Spleen (tissue), 11 donors: ENCODE results near the gene MRPL46. TPM values are rescaled to one million over a fixed set of nuclear protein-coding genes. Genes with fewer than 3 reads are reported as not detected.
"Not testable (repeated sequence)": the region's sequence is repeated elsewhere in the genome, so short reads cannot be mapped to it uniquely, and the experiment has no call there.

Source experiments
- DNase-seq: peaks from one replicate; pipeline ENCODE4 v3.0.0-alpha.2; 2020
- H3K27ac ChIP-seq, 8 donors: fragments of 200-600 bp; sonication (generic) in 7 of 8; 1 replicate in 4 of 8; 2 replicates in 4 of 8; pipeline versions ENCODE4 v1.5.0 to v1.8.0; 2016 to 2021; ENCODE audit warnings: inconsistent platforms in 4 of 8, mild to moderate bottlenecking in 4 of 8, moderate library complexity in 1 of 8
- H3K27me3 ChIP-seq, 7 donors: fragments of 200-600 bp; sonication (generic) in 6 of 7; replicated peaks in 1 of 7; 1 replicate in 4 of 7; 2 replicates in 3 of 7; pipeline versions ENCODE4 v1.5.0 to v1.8.0; 2016 to 2021; ENCODE audit warnings: inconsistent platforms in 3 of 7, mild to moderate bottlenecking in 1 of 7
- H3K36me3 ChIP-seq, 6 donors: fragments of 200-600 bp; sonication (generic) in 5 of 6; 1 replicate in 4 of 6; 2 replicates in 2 of 6; pipeline versions ENCODE4 v1.5.0 to v1.8.0; 2016 to 2021; ENCODE audit warnings: inconsistent platforms in 2 of 6
- H3K4me1 ChIP-seq, 6 donors: fragments of 200-600 bp; sonication (generic) in 5 of 6; 1 replicate in 3 of 6; 2 replicates in 3 of 6; pipeline versions ENCODE4 v1.5.0 to v1.8.0; 2016 to 2021; ENCODE audit warnings: inconsistent platforms in 3 of 6
- H3K4me3 ChIP-seq, 8 donors: fragments of 200-600 bp; sonication (generic) in 7 of 8; 1 replicate in 4 of 8; 2 replicates in 4 of 8; pipeline versions ENCODE4 v1.5.0 to v1.8.0; 2016 to 2021; ENCODE audit warnings: inconsistent platforms in 4 of 8, mild to moderate bottlenecking in 4 of 8, moderate library complexity in 2 of 8
- H3K9me3 ChIP-seq, 8 donors: fragments of 200-600 bp; sonication (generic) in 7 of 8; 1 replicate in 4 of 8; 2 replicates in 4 of 8; pipeline versions ENCODE4 v1.5.0 to v1.8.0; 2016 to 2021; ENCODE audit warnings: inconsistent platforms in 4 of 8
- CTCF ChIP-seq, 11 experiments: fragments of 200-600 bp in 7 of 11; fragments of 450-650 bp in 4 of 11; sonication (generic) in 4 of 11; IDR thresholded peaks in 8 of 11; conservative IDR thresholded peaks in 3 of 11; 1 replicate in 7 of 11; 2 replicates in 4 of 11; pipeline versions ENCODE4 v1.4.0 to v1.8.0; 2016 to 2021; ENCODE audit warnings: antibody characterized with exemption in 11 of 11, inconsistent platforms in 4 of 11, mild to moderate bottlenecking in 1 of 11
- POLR2A ChIP-seq, 3 donors: fragments of 450-650 bp; IDR thresholded peaks; one replicate each; pipeline ENCODE4 v1.5.1; 2017; ENCODE audit warnings: antibody characterized with exemption in 3 of 3, mild to moderate bottlenecking in 1 of 3
- POLR2AphosphoS5 ChIP-seq, 3 donors: sonication (generic); formaldehyde crosslinking; IDR thresholded peaks; one replicate each; pipeline ENCODE4 v1.5.1; 2017; ENCODE audit warnings: antibody characterized with exemption in 3 of 3
- WGBS, 5 donors: extraction: QIAGEN DNeasy Blood & Tissue Kit in 3 of 5; methylation state at CpG; one replicate each; pipeline versions ENCODE4 v1.1.5 to v1.1.7; 2013 to 2018; 5-methylcytosine and 5-hydroxymethylcytosine counted together
- intact Hi-C: fragments of 100-400 bp; cut with DNase I; formaldehyde crosslinking; loops from one replicate; pipeline ENCODE4 v1.15.0; 2023; ENCODE audit warnings: low total_unique reads
- polyA plus RNA-seq, 3 donors: library from polyadenylated mRNA; stranded (reverse); fragments of 200-250 nt; gene quantifications; one replicate each; pipeline ENCODE4 v1.2.1, GENCODE V29; 2013
- total RNA-seq, 7 donors: library from RNA; depleted of rRNA in 3 of 7; stranded (reverse); fragments of >200 nt in 3 of 7; fragmentation: NEBNext Ultra II Directional in 4 of 7; extraction: Animal tissue kit (Norgen Biotek cat#: 25700) in 4 of 7; gene quantifications; one replicate each; pipeline versions ENCODE4 v1.1.0 to v1.2.1, GENCODE V29; 2016 to 2021
- donor health status: healthy with polysubstance abuse.
- donor health status: DM: no; HTN: no; CAD: no; lungs with moderate emphysema.
- donor health status: DM: no; HTN: no; CAD: no.
- donor health status: Bipolar disorder and iron deficiency.
- donor health status: healthy.
- donor health status: DM: no; HTN: no; CAD: no.
- donor health status: DM: yes; HTN: yes; CAD: no.

The MRPL46 gene
- total and polyA plus RNA-seq, 10 donors = 16.2 to 37.3 (median 20.3) TPM

GRCh38 chr15:88447206-88447605 is 20.0 kb downstream of the MRPL46 start:
- H3K9me3 ChIP-seq = peaks cover 3 to 30% (median 19%) of the 10 kb centered on the region in 8 donors
- no peak for TF ChIP-seq POLR2AphosphoS5 (IDR thresholded peaks at IDR 0.05)
- no peak for TF ChIP-seq POLR2A (IDR thresholded peaks at IDR 0.05)
- TF ChIP-seq CTCF (IDR thresholded peaks at IDR 0.05 in 8 of 11, conservative IDR thresholded peaks at IDR 0.05 in 3 of 11) = no peak
- no peaks in the 10 kb centered on the region for H3K36me3 ChIP-seq
- 65 to 86% (median 80%) methylated on average over 1 of the region's 1 CpG for WGBS, 5 donors
- H3K27ac ChIP-seq = no peak overlapping the region
- H3K4me1 ChIP-seq = no peaks in the 10 kb centered on the region
- peaks cover 0 to 36% (median 4%) of the 10 kb centered on the region in 7 donors for H3K27me3 ChIP-seq
- no peak for DNase-seq
- intact Hi-C loops = no loop called here
- no peak overlapping the region for H3K4me3 ChIP-seq

GRCh38 chr15:88441076-88441730 is 26.0 kb downstream of the MRPL46 start:
- Histone ChIP-seq H3K36me3 (no peaks in the 10 kb centered on the region), H3K27me3 (peaks cover 0 to 51% (median 4%) of the 10 kb centered on the region in 7 donors), H3K4me3 (no peak overlapping the region), H3K27ac (no peak overlapping the region), H3K4me1 (no peaks in the 10 kb centered on the region), H3K9me3 (peaks cover 3 to 30% (median 19%) of the 10 kb centered on the region in 8 donors)
- 78 to 86% (median 83%) methylated on average over 2 of the region's 2 CpGs for WGBS, 5 donors
- no peak for TF ChIP-seq POLR2A (IDR thresholded peaks at IDR 0.05)
- TF ChIP-seq POLR2AphosphoS5 (IDR thresholded peaks at IDR 0.05) = no peak
- TF ChIP-seq CTCF (IDR thresholded peaks at IDR 0.05 in 8 of 11, conservative IDR thresholded peaks at IDR 0.05 in 3 of 11) = no peak
- intact Hi-C loops = no loop called here
- no peak for DNase-seq

GRCh38 chr15:88440021-88440420 is 27.2 kb downstream of the MRPL46 start:
- WGBS, 5 donors = 63 to 75% (median 74%) methylated on average over 1 of the region's 1 CpG
- intact Hi-C loops = no loop called here
- TF ChIP-seq POLR2A (IDR thresholded peaks at IDR 0.05) (no peak), POLR2AphosphoS5 (IDR thresholded peaks at IDR 0.05) (no peak), CTCF (IDR thresholded peaks at IDR 0.05 in 8 of 11, conservative IDR thresholded peaks at IDR 0.05 in 3 of 11) (no peak)

GRCh38 chr15:88438181-88438580 is 29.0 kb downstream of the MRPL46 start:
- DNase-seq = no peak
- intact Hi-C loops = no loop called here
- TF ChIP-seq CTCF (IDR thresholded peaks at IDR 0.05 in 8 of 11, conservative IDR thresholded peaks at IDR 0.05 in 3 of 11) (no peak), POLR2A (IDR thresholded peaks at IDR 0.05) (no peak), POLR2AphosphoS5 (IDR thresholded peaks at IDR 0.05) (no peak)
- H3K4me1 ChIP-seq = no peaks in the 10 kb centered on the region
- H3K9me3 ChIP-seq = peaks cover 0 to 5% (median 3%) of the 10 kb centered on the region in 8 donors
- 68 to 85% (median 79%) methylated on average over 5 of the region's 5 CpGs for WGBS, 5 donors
- H3K27me3 ChIP-seq = peaks cover 0 to 54% (median 1%) of the 10 kb centered on the region in 7 donors
- no peak overlapping the region for H3K4me3 ChIP-seq
- H3K27ac ChIP-seq = no peak overlapping the region
- H3K36me3 ChIP-seq = no peaks in the 10 kb centered on the region

More at GRCh38 chr15:88440021-88440420, 27.2 kb downstream of the MRPL46 start:
- Histone ChIP-seq H3K4me3 (no peak overlapping the region), H3K9me3 (peaks cover 3 to 24% (median 19%) of the 10 kb centered on the region in 8 donors), H3K27me3 (peaks cover 0 to 51% (median 4%) of the 10 kb centered on the region in 7 donors), H3K4me1 (no peaks in the 10 kb centered on the region), H3K36me3 (no peaks in the 10 kb centered on the region), H3K27ac (no peak overlapping the region)
- no peak for DNase-seq

- intact Hi-C loops, H3K4me3 ChIP-seq, H3K36me3 ChIP-seq, DNase-seq, H3K27ac ChIP-seq, H3K4me1 ChIP-seq, H3K9me3 ChIP-seq: not testable (repeated sequence)
- H3K27me3 ChIP-seq = peaks cover 0 to 41% (median 0%) of the 10 kb centered on the region in 7 donors
- 73 to 83% (median 77%) methylated on average over 5 of the region's 5 CpGs for WGBS, 5 donors
Observed at GRCh38 chr15:88434106-88434505, 33.1 kb downstream of the MRPL46 start.
